ENCODE data around the gene ROR2.

ROR2 gene

DNA sequence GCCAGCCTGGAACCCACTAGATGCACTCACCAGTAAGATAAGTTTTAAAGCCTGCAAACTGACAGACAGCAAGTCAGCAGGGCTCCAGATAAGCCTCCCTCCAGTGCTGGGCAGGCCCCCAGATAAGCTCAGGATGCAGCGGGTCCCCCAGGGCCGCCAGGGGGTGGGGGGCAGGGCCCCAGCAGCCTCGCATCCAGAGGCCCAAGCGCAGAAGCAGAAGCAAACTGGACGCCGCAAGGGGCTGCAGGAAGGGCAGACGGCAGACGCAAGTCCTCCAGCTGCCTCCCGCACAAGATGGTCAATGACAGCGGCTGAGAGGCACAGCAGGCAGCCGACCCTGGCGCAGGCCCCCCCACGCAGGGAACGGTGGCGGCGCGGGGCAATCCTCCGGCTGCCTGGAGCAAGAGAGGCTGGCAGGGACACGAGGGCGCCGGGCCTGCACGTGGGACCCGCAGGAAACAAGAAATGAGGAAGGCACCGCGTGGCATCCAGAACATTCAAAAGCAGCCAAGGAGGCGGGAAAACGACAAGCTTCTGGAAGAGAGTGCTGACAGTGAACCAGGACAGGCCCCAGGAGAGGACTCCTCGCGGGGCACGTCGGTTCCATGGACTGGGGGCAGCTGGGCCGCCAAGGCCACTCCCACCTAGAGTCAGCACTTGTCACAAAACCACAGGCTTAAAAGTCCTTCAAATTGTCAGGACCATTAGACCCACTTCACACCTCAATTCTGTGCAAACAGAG is 49.8 kb downstream of the ROR2 start:
- DNase-seq (ENCODE audit: low read depth): no peak

DNA sequence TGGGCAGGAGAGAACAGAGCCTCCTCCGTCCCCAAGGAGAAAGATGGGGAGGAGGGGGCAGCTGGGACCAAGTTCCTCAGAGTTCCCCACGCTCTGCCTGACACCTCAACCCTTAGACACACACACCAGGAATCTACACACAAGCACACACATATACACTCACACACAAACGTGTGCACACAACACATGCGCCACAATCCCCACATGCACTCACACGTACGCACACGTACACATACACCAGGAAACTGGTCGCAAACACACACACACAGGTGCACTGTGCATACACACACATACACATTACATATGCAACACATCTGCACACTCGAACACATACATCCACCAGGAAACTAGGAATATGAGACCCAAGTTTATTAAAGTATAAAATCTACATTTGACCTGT is 50.4 kb downstream of the ROR2 start:
- DNase-seq (ENCODE audit: low read depth): no peak

DNA sequence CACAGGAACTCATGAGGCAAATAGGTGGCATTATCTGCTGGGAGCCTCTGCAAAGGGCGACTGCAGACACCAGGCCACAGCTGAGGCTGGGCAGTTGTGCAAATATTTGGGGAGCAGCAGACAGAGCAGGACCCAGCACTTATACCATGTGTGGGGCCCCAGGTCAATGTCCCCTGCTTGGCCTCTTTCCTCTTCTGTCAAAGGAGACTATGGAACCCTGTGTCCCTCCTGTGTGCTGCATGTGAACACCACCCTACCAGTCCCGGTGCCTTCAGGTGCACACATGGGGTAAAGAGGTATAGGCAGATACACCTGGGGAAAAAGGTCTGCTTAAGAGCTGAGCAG is 50.8 kb downstream of the ROR2 start:
- no peak for DNase-seq (ENCODE audit: low read depth)

DNA sequence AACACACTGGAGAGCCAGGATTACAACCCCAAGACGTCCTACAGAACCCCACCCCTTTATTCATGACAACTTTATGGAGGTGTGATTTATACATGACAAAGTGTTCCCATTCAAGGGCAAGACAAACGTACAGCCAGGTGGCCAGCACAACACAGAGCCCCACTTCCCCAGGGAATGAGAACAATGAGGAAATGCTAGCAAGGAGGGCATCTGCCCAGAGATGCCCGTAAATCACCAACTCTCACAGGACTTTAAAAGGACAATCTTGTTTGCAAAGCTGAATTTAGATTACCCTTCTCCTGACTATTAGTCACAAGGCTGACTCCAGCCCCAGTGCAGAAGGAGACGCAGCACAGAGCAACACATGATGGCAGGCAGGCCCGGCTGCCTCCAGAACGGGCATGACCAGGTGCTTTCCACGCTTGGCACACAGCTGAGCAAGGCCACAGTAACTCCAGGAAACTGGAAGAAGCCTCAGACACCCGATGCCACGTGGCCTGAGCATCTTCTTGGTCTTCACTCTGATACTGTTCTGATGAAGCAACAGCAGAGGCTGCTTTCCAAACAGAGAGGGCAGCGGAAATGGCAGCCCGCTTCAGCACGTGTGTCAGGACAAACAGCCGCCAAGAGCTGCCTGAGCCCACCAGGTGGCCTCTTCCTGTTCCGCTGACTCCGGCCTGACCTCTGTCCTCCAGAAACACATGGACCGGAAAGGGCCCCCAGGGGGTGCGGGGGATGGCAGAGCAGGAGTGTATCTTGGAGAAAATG is 51.4 kb downstream of the ROR2 start:
- DNase-seq (ENCODE audit: low read depth): no peak

DNA sequence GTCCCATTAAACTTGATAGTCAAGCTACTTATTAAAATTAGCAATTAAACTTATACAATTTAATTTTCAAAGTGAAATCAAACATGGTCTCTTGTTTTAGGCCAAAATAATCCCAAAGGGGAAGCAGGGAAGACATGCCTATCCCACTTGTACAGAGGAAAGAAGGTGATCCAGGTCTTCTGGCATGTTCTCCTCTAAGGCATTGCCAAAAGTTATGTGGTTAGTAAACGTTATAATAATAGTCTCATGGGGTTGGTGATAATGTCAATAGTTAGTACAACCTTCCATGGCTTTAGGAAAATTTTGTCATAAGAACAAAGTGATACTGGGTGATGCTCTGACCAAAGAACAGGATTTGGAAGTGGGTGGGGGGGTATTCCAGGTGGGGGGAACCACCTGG is 52.8 kb downstream of the ROR2 start:
- no peak for DNase-seq (ENCODE audit: low read depth)

DNA sequence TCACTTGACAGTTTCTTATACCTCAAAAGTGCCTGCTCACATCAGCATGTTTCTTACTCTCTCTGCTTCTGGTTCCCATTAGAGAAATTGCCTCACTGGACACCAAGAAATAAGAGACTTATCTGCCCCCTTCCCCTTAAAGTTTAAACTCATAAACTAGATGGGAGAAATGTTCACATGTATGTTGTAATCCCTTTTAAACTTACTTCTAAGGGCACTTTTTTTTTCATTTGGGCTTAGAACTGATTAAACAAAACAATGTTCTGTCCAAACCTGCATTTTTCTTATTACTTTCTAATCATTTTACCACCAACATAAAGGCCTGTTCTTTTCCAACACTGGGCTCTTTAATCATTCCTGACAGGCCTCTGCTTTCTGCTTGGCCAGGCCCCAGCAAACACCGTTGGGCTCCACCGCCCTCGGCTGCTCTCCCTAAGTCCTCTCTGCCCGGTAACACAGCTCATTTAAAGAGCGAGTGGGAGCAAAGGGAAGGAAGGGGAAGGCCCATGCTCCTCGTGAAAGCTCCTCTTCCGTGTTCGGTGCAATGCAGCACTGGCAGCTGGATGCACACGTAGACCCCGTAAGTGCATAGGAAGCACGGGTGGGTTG is 53.4 kb downstream of the ROR2 start:
- DNase-seq (ENCODE audit: low read depth): no peak

DNA sequence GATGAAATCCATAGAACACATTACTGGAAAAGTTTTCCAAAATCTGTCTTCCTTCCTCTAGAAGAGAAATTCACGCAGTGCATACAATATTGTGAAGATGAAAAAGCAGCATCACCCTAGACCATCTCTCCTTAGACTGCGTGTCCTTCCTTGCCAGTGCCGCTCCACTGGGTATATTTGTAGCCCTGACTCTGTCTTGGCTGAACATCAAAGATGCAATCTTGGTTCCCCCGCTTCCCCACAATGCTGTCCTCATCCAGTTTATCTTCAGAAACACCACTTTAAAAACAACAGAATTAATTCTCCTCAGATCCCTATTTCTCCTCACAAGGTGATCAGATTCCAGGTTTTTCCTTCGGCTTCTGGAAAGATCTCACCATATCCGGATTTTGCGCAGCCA is 53.9 kb downstream of the ROR2 start:
- no peak for DNase-seq (ENCODE audit: low read depth)

DNA sequence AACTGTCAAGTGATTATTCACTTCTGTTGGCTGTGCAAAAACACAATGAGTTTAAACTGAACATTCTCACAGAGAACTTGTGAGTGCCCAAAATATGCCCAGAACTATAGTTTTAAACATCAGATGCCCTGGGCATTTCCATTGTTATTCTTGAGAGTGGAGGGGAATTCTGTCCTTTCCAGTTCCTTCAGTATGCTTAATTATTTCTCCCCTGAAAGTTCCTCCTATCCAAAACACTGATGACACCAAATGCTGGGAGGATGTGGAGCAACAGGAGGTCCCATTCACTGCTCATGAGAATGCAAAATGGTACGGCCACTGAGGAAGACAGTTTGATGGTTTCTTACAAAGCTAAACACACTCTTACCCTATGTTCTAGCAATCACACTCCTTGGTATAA is 55.5 kb downstream of the ROR2 start:
- no peak for DNase-seq (ENCODE audit: low read depth)

DNA sequence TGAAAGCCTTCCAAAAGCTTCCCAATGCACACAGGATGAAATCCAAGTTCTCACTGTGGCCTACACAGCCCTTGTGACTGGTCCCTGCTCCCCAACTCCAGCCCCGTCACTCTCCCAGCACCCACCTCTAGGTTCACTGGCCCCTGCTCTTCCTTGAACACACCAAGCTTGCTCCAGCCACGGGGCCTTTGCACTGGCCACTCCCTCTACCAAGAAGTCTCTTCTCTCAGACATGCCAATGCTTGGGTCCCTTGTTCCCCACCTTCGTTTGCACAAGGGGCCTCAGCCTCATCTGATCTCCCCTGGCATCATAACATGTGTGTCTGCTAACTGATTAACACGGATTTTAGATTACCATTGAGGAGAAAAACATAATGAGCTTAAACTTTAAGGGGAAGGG is 56.0 kb downstream of the ROR2 start:
- DNase-seq (ENCODE audit: low read depth): no peak

DNA sequence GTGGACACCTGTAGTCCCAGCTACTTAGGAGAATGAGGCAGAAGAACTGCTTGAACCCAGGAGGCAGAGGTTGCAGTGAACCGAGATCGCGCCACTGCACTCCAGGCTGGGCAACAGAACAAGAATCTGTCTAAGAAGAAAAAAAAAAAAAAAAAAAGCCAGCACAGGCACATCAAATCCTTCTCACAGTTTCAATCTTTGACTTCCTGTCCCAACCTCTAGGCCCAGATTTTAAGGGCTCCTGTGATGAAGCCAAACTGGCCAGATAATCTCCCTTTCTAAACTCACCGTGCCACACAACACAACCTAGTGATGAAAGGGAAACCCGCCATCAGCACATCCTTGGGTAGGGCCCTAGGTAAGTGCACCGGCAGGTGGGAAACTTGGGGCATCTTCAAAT is 58.1 kb downstream of the ROR2 start:
- DNase-seq (ENCODE audit: low read depth): no peak

DNA sequence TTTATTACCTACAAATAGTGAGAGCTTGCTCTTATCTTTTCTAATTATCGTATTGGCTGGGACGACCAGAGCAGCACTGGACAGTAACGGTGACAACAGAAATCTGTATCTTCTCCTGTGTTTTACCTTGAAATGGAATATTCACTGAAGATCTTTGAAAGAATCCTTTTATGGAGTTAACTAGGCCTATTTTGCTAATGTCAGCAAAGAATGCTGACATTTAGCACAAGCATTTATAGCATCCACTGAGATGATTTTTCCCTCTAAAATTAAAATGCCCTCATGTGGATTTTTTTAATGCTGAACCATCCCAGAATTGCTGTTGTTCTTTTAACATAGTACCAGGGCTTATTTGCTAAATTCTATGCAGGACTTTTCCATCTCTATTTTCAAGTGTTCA is 59.4 kb downstream of the ROR2 start:
- no peak for DNase-seq (ENCODE audit: low read depth)

DNA sequence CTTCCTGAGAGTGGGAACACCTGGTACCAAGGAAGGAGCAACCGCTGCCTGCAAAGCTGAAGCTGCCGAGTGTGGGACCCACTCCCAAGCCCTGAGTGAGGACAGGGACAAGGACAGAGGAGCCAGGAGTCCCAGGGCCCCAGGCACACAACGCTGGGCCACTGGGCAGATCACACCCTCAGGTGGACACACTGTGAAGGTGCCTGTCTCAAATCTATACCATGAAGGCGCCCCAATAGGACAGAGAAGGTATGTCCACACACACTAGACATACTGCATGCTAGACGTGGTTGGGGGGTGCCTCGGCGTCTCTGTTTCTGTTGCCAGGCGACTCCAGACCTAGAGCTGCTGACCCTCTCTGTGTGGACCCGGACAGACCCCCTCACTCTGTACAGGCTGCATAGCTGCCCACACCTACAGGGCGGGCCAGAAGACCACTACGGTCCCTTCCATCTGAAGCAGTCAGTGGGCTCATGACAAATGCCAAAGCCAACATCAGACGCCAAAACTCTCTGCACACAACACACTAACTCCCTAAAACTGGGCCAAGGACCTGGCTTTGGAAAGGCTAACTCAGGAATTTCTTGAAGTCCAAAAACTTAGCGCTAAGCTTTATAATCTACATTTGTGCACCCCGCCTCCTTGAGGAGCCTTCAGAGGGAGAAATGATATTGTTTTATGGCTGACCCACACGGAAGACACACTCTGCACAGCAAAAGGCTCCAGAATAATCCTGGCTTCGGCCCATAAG is 60.7 kb downstream of the ROR2 start:
- DNase-seq (ENCODE audit: low read depth): no peak

DNA sequence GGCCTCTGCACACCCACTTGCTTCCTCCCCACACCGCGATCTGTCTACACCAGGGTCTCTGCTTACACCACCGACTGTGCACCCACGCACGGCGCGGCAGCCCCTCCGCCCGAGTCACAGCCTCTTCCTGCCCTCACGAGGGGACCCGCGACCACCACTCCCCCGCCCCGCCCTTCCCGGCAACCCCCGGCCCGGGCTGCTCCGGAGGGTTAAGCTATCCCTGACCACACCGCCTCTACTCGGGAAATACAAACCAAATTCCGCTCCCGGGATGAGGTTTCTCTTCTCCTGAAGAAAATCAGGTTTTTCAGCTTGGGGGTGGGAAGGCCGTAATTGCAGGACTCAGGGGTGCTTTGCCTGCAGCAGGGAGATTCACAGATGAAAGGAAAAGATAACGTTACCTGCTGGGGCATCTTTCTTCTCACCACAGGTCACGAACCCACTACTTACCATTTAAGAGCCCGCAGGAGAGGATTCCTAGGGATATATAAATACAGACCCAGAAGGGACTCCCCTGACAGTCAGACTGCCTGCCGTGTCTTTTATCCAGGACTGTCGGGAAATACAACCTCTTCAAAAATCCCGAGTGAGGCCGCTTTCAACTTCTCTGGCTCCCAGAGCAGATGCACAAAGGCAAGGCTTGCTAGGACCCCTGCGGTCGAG is 63.5 kb downstream of the ROR2 start:
- no peak for DNase-seq (ENCODE audit: low read depth)

DNA sequence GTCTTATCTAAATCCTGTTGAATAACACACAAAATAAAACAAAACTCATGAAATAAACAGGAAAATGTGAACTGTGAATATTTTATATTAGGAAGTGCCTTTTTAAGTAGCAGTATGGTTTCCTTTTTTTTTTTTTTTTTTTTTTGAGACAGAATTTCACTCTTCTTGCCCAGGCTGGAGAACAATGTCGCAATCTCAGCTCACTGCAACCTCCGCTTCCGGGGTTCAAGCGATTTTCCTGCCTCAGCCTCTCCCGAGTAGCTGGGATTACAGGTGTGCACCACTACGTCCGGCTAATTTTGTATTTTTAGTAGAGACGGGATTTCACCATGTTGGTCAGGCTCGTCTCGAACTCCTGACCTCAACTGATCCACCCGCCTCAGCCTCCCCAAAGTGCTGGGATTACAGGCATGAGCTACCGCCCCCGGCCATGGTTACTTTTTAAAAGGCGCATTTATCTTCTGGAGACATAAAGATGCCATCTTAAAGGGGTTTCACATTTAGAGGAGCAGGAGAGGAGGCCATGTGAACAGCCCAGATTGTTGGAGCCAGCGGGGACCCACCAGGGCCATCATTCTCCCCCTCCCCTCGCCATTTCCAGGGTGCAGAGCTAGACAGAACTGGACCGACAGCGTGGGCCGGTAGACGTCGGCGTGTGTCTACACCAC is 64.1 kb downstream of the ROR2 start:
- no peak for DNase-seq (ENCODE audit: low read depth)

DNA sequence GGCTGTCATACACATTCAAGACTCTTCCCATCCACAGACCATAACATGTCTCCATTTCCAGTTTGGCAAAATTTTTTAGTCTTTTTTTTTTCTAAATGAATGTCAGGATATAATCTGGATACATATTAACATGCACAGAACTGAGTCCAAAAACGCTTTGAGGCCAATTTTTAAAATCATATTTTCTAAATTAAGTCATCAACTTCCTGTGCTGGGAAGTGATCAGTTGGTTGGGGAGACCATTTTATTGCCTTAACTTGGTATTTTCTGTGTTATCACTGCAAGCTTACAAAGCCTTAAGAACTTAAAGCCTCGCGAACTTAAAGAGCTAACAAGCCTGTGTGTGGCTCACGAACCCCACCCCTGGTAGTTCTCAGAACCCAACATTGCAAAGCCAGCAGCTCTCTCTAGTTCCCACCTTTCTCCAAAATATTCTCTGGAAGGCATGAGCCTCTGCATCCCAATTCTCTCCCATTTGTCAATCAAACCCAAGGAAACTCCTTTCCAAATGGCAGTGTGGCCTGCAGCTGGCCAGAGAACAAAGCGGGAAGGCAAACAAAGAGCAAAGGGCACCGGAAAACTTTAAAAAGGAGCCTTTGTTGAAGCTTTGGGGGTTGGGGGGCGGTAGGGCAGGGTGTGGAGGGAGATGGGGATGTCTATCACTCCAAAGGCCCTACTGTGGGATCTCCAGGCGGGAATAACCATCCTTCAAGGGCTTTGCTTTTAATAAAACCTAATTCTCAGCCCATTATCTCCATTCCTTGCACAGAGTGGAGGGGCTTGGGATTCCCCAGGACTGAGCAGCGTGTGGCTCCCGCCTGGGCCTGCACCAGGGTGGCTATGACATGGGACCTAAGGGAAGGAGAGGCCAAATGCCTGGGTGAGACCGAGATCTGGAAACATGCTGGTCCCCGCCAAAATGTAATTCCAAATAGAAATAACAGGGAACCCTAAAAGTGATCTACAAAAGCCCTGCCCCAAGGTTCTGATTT is 65.0 kb downstream of the ROR2 start:
- DNase-seq (ENCODE audit: low read depth): no peak

DNA sequence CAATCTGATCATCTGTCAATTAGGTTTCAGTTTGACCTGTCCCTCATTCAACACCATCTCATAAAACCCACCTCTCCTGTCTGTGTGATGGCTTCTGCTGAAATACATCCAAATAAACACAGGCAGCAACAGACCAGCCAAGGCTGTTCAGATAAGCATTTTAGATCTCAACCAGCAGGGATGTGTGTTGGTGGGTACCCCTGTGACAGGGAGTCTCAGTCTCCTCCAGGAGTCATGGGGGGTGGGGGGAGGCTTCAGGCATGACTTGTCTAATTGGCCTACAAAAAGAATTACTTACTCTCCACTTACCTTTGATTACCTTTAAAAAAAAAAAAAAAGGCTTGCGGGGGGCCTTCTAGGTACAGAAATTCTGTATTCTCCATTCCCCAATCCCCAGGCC is 65.9 kb downstream of the ROR2 start:
- DNase-seq (ENCODE audit: low read depth): no peak

DNA sequence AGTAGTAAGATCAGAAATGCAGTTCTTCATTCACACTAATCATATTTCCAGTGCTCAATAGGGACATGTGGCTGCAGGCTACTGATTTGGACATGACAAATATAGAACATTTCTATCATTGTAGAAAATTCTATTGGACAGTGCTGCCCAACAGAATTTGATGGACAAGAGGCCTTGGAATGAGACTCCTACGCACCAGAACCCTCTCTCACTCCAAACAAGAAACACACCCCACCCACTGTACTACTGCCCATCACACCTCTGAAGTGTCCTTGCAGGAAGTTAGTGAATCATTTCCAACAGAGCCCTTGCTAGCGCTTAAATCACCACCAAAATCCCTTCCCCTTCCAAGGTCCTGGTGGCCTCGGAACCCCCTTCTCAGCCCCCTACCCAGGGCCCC is 66.5 kb downstream of the ROR2 start:
- no peak for DNase-seq (ENCODE audit: low read depth)

DNA sequence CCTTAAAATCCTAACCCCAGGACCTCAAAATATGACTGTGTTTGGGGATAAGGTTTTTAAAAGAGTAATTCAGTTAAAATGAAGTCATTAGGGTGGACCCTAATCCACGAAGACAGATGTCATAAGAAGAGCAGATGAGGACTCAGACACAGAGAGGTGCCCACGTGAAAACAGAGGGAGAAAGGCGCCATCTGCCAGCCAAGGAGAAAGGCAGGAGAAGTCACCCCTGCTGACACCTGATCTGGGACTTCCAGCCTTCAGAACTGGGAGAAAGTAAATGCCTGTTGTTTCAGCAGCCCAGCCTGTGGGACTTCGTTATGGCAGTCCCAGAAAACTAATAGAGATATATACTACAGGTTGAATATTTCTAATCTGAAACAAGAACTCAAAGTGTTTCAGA is 67.4 kb downstream of the ROR2 start:
- DNase-seq (ENCODE audit: low read depth): no peak

DNA sequence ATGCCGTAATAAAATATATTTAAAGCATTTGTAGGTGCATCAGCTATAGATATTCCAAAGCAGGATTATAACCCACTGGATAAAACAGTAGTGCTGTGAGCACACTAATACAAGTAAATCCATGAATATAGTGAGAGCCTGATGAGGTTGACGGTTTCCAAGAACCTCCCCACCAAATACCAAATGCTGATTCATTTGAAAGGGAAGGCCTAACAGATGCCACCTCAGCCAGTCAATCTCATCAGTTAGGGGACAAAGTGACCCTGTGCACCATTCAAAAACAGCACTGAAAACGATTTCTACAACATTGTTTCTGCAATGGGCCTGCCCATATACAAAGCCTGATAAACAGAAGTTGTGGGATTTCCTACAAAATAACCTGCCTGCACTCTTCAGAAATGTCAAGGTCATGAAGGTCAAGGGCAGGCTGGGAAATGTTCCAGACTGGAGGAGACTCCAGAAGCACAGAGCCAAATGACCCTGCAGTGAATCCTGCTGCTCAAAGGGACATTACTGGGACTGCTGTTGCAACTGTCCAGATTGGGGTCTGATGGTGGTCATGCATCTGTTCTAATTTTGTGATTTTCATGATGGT is 69.6 kb downstream of the ROR2 start:
- no peak for DNase-seq (ENCODE audit: low read depth)

DNA sequence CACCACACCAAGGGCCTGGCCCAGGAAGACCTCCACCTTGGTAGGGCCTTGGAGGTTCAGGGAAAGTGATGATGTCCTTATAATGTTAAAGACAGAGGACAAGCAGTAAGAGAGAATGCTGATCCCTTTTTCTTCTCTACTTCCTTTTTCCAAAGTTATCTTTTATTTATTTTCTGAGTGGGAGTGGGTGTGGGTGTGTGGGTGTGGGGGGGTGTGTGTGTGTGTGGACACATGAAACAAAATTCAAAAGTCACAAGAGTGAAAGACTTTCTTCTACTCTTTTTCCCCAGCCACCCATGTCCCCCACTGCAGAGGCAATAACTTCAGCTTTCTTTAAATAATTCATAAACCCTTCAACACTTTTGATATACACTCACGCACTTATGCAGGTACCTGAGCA is 70.8 kb downstream of the ROR2 start:
- DNase-seq (ENCODE audit: low read depth): no peak
